ENCODE measurements around the gene INSM1. TPM values are rescaled to one million over a fixed set of nuclear protein-coding genes. Genes with fewer than 3 reads are reported as not detected.

Gene INSM1
- total RNA-seq, 1 donor from 2014 or later, result not detected

DNA sequence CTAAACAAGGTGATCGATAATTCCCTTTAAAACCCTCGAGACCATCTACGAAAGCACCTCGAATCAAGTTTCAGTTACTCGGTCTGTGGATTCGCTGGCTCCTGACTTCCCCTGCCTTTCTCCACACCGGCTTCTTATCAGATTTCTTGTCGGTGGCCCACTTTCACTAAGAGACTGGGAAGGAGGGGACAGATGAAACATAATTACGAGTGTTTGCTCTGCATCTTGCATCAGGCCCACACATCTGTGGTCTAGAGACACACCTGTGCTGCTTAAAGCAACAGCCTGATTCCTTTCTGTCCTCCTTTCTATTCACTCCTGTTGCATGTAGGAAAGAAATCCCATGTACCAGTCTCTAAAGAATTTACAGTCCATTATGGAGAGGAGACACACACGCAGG is 37.7 kb downstream of the INSM1 start:
- Histone ChIP-seq H3K36me3 (no peaks in the 10 kb centered on the region), H3K9me3 (no peaks in the 10 kb centered on the region), H3K4me3 (no peak overlapping the region), H3K4me1 (no peaks in the 10 kb centered on the region), H3K27ac (no peak overlapping the region), H3K27me3 (no peaks in the 10 kb centered on the region)
- TF ChIP-seq, protein P1, sequence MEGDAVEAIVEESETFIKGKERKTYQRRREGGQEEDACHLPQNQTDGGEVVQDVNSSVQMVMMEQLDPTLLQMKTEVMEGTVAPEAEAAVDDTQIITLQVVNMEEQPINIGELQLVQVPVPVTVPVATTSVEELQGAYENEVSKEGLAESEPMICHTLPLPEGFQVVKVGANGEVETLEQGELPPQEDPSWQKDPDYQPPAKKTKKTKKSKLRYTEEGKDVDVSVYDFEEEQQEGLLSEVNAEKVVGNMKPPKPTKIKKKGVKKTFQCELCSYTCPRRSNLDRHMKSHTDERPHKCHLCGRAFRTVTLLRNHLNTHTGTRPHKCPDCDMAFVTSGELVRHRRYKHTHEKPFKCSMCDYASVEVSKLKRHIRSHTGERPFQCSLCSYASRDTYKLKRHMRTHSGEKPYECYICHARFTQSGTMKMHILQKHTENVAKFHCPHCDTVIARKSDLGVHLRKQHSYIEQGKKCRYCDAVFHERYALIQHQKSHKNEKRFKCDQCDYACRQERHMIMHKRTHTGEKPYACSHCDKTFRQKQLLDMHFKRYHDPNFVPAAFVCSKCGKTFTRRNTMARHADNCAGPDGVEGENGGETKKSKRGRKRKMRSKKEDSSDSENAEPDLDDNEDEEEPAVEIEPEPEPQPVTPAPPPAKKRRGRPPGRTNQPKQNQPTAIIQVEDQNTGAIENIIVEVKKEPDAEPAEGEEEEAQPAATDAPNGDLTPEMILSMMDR (IDR thresholded peaks at IDR 0.05), result no peak
- TF ChIP-seq POLR2A (IDR thresholded peaks at IDR 0.05) (no peak), POLR2AphosphoS5 (IDR thresholded peaks at IDR 0.05; ENCODE audit: insufficient read depth in 1 of 2, low read depth in 1 of 2) (no peak)
- intact Hi-C loops (cut with DNase I), result no loop called here
- DNase-seq (ENCODE audit: extremely low spot score in 2 of 2), result no peak

DNA sequence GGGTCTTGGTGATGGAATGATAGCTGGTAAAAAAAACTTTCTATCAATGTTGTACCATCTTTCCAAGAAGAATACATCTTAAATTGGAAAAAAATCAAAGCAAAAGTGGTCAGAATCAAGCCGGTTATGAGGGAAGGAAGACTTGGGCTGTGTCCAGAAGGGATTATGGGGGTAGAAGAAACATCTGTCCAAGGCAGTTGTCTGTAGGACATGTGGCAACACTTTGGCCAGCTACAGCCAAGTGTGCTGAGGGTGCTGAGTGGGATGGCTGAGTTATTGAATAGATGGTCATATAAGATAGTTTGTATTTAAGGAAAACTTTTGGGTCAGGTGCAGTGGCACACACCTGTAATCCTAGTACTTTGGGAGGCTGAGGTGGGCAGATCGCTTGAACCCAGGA is 38.4 kb downstream of the INSM1 start:
- Histone ChIP-seq H3K9me3 (no peaks in the 10 kb centered on the region), H3K27ac (no peak overlapping the region), H3K4me3 (no peak overlapping the region), H3K36me3 (no peaks in the 10 kb centered on the region), H3K27me3 (no peaks in the 10 kb centered on the region), H3K4me1 (no peaks in the 10 kb centered on the region)
- intact Hi-C loops (cut with DNase I), result no loop called here
- no peak for DNase-seq (ENCODE audit: extremely low spot score in 2 of 2)
- TF ChIP-seq POLR2A (IDR thresholded peaks at IDR 0.05) (no peak), POLR2AphosphoS5 (IDR thresholded peaks at IDR 0.05; ENCODE audit: insufficient read depth in 1 of 2, low read depth in 1 of 2) (no peak)
- TF ChIP-seq, protein P1 (IDR thresholded peaks at IDR 0.05), result no peak

DNA sequence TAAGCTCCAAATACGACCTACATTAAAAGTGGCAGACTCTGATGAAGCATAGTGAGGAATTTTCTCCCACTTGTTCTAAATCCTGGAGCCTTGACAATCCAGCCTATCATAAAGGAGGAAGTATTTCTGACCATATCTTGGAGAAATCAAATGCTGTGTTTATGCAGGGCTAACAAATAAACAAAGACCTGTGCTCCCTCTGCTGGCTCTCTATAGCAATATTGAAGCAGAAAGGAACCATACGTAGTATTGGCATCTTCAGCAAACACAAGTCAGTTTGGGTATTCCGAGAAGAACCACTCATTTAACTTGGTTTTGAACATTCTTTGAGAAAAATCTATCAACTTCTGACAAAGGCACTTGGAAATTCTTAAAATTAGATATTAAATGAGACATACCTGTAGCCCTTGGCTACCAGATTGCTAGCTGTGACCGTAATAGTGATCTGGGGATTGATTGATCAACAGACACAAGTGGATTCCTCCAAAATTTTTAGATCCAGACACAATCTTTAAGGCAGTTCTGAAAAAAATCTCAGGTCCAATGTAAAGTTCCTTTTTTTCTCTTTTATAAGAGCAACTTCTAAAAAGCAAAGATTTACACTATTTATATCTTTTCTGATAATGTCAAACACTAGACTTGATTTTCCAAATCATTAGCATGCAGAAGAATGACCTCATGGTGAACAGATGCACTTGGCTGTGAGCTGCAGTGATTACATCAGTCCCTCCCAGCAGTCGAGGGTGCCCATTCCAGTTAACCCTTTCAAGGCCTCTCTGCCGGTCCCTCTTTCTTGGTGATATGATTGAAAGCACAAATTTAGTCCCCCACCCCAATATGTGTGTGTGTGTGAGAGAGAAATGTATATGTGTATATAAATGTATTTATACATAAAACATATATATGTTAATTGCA is 40.2 kb downstream of the INSM1 start:
- no peaks in the 10 kb centered on the region for H3K9me3 ChIP-seq
- no peaks in the 10 kb centered on the region for H3K36me3 ChIP-seq
- no peak overlapping the region for H3K27ac ChIP-seq
- H3K4me1 ChIP-seq, result no peaks in the 10 kb centered on the region
- no peak for DNase-seq (ENCODE audit: extremely low spot score in 2 of 2)
- no peaks in the 10 kb centered on the region for H3K27me3 ChIP-seq
- no peak overlapping the region for H3K4me3 ChIP-seq
- TF ChIP-seq POLR2A (IDR thresholded peaks at IDR 0.05) (no peak), POLR2AphosphoS5 (IDR thresholded peaks at IDR 0.05; ENCODE audit: insufficient read depth in 1 of 2, low read depth in 1 of 2) (no peak)
- TF ChIP-seq, protein P1 (IDR thresholded peaks at IDR 0.05), result no peak
- intact Hi-C loops (cut with DNase I), result no loop called here

DNA sequence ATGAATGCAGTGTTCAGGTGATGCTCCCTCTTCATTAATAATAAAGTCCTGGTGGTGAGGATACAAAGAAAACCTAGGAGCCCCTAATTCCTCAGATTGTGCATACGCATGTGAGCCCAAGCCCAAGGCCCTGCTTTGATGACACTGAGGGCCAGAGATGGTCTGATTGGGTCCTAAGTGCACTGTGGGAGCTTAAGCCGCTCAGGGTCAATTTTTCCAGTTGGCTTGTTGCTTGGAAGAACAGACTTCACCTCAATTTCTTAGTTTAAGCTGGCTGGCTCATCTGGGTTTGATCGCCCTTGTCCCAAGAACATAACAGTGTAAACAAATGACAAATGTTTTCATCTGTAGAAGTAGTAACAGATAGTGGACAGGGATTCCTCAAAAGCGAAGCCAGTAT is 41.4 kb downstream of the INSM1 start:
- Histone ChIP-seq H3K9me3 (no peaks in the 10 kb centered on the region), H3K4me1 (no peaks in the 10 kb centered on the region), H3K27ac (no peak overlapping the region), H3K4me3 (no peak overlapping the region), H3K36me3 (no peaks in the 10 kb centered on the region), H3K27me3 (no peaks in the 10 kb centered on the region)
- intact Hi-C loops (cut with DNase I), result no loop called here
- TF ChIP-seq, protein P1 (IDR thresholded peaks at IDR 0.05), result no peak
- TF ChIP-seq POLR2AphosphoS5 (IDR thresholded peaks at IDR 0.05; ENCODE audit: insufficient read depth in 1 of 2, low read depth in 1 of 2) (no peak), POLR2A (IDR thresholded peaks at IDR 0.05) (no peak)
- DNase-seq (ENCODE audit: extremely low spot score in 2 of 2), result no peak

DNA sequence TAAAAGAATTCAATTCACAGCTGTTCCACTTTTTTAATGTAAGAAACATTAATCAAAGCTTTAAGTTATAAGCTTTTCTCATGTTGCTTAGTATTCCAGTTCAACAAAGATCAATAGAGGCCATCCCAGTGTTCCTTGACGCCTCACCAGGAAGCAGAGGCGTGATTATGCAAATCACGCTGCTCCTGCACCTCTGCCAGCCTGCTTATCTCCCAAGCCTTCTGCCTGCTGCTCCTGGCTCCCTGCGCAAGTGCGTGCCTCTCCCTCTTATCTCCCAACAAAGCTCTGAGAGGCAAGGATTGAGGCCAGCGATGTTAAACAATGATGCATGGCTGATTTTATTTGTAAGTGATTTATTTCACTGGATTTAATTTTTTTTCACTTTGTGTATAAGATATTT is 42.8 kb downstream of the INSM1 start:
- Histone ChIP-seq H3K4me1 (no peaks in the 10 kb centered on the region), H3K27ac (no peak overlapping the region), H3K4me3 (no peak overlapping the region), H3K36me3 (no peaks in the 10 kb centered on the region), H3K9me3 (no peaks in the 10 kb centered on the region), H3K27me3 (no peaks in the 10 kb centered on the region)
- TF ChIP-seq POLR2A (IDR thresholded peaks at IDR 0.05), result no peak
- TF ChIP-seq, protein P1 (IDR thresholded peaks at IDR 0.05), result no peak
- no peak for TF ChIP-seq POLR2AphosphoS5 (IDR thresholded peaks at IDR 0.05; ENCODE audit: insufficient read depth in 1 of 2, low read depth in 1 of 2)
- intact Hi-C loops (cut with DNase I), result no loop called here
- no peak for DNase-seq (ENCODE audit: extremely low spot score in 2 of 2)

All from vagina (tissue), 2 donors.